GM18526 (cell line): ENCODE data around the gene MKX.

Experiments
- POLR2A ChIP-seq: IDR thresholded peaks from 3 replicates; pipeline ENCODE4 v1.6.1; 2011; ENCODE audit not compliant: insufficient read length; ENCODE audit errors: extremely low read depth

The MKX gene

DNA sequence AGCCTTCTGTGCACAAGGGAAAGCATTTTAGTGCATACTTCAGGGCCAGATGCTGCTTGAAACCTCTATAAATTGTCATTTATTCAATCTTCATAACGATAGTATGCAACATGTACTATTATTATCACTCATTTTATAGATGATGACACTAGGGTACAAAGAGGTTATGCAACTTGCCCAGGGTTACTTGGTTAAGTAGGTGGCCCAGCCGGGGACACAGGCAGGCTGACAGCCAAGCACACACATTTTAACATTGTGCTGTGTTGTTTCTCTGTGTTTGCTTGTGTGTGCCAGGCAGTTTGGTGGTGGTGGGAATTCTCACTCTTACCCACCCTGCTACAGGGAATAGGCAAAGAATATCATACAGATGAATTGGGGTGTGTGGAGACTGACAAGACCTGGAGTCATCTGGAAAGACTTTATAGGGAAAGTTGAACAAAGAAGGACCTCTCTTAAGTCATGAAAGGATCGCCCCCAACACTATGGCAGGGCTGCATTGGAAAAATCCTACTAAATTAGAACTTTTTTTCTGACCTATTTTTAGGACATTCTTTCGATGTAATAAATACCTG is 98.9 kb downstream of the MKX start:
- no peak for TF ChIP-seq POLR2A

DNA sequence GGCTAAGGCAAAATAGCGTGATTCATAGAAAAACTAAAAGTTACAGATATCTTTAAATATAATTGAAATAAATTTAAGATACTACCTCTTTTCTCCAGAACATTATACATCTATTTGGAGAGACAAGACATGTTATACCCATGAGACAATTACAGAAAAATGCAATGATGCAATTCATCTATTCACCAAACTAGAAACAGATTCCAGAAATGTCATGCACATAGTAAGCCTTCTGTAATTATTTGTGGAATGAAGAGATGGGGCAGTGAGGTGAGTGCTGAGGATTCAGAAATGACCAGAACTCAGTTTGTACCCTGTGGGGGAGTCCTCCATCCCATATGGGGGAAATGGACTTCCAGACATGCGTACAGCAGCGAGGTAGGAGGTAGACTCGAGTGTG is 99.4 kb downstream of the MKX start:
- TF ChIP-seq POLR2A, result no peak

DNA sequence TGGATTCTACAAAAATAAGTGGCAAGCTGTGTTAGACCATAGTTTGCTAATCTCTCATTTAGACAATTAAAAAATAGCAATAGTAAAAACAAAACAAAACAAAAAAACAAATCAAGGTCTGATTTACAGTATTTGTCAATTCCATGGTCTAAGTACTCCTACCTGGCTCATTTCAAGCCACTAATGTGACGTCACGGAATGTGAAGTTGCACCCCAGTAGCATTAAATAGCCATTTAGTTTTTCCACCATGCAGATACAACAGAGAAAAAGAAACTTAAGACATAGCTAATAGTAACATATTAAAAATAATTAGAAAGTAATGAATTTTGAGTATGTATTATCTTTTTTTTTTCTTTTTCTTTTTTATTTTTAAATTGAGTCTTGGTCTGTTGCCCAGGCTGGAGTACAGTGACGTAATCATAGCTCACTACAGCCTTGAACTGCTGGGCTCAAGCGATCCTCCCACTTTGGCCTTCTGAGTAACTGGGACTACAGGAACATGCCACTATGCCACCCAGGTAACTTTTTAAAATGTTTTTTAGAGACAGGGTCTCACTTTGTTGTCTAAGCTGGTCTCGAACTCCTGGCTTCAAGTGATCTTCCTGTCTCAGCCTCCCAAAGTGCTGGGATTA is 101.2 kb downstream of the MKX start:
- TF ChIP-seq POLR2A, result no peak

DNA sequence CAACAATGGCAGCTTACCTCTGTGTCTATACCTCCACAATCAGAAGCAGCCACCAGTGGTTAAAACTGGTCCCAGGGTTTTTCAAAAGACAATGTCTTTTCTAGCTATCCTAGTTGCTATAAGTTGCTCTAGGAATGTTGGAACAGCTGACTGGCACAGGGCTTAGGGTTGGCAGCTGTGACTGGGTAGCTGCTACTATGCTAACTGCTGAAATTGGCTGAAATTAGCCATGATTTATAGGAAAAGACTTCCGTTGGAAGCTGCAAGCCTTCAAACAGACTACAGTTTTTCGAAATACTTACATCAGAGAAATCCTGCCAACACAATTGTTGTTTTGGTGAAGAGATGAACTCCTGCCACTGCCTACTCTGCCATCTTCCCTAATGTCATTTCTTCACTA is 102.3 kb downstream of the MKX start:
- no peak for TF ChIP-seq POLR2A

DNA sequence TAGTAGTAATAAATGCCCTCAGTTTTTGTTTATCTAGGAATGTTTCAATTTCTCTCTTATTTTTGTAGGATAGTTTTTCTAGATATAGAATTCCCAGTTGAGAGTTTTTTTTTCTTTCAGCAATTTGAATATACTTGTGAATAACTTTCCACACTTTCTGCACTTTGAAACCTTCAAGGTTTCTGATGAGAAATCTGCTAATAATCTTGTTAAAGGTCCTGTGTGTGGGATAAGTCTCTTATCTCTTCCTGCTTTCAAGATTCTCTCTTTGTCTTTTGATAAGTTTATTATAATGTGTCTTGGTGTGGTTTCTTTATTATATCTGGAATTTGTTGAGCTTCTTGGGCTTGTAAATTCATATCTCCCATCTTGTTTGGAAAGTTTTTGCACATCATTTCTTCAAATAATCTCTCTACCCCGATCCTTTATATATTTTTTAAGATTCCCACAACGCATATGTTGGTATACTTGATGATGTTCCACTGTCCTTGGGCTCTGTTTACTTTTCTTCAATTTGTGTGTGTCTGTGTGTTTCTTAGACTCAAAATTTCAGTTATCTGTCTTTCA is 103.5 kb downstream of the MKX start:
- TF ChIP-seq POLR2A, result no peak

GRCh38 chr10:27638071-27638750 is 107.4 kb downstream of the MKX start:
- no peak for TF ChIP-seq POLR2A

DNA sequence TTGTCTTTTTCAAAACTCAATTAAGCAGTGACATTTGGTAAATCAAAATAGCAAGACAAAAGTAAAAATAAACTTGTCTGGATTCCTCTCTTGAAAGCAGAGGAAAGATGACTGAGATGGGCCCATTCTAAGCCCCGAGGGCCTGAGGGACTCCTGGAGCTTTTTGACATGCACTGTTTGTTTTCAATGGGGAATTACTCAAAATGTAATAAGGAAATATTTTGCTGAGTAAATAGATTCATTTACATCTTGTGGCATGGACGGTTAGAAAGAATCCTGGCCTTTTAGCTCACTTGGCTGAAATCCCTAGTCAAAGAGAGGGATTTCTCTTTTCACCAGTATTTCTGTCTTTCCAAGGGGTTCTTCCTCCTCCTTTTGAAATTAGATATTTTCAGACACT is 108.0 kb downstream of the MKX start:
- TF ChIP-seq POLR2A, result no peak

GRCh38 chr10:27636816-27637215 is 108.8 kb downstream of the MKX start:
- no peak for TF ChIP-seq POLR2A

DNA sequence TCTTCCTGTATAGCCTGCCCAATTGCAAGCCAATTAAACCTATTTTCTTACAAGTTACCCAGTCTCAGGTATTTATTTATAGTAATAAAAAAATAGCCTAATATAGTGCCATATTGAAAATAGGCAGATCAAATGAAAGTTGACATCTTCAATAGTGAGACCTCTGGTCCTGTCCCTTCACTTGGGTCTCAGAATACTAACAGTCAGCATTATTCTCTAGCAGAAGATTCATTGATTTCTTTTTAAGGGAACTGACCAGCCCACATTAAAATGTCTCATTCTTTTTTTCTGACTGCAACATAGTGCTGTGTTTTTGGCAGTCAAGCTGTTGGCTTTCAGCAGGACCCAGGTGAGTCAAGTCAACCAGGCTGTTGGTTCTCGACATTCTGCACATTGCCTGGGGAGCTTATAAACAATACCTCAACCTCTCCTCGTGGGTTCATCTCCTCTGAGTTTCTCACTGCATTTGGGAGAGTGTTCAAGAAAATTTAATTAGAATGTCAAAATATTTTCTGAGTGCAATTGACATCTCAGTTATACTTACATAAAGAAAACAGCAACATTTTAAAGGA is 109.8 kb downstream of the MKX start:
- TF ChIP-seq POLR2A, result no peak

- TF ChIP-seq POLR2A, result no peak
Observed at GRCh38 chr10:27635290-27635689, 110.3 kb downstream of the MKX start.

- no peak for TF ChIP-seq POLR2A
Observed at GRCh38 chr10:27628621-27629020, 117.0 kb downstream of the MKX start.

GRCh38 chr10:27626890-27627289 is 118.7 kb downstream of the MKX start:
- no peak for TF ChIP-seq POLR2A

- no peak for TF ChIP-seq POLR2A
Observed at GRCh38 chr10:27625452-27626211, 120.0 kb downstream of the MKX start.

- no peak for TF ChIP-seq POLR2A
Observed at GRCh38 chr10:27624941-27625340, 120.7 kb downstream of the MKX start.
